CD4-positive, alpha-beta memory T cell (primary cell): ENCODE data around the gene GMDS. TPM values are rescaled to one million over a fixed set of nuclear protein-coding genes. Genes with fewer than 3 reads are reported as not detected.

Experiments
- CTCF ChIA-PET: fragments of 350-600 bp; sonication (Branson Sonifier 250); formaldehyde crosslinking; loops from one replicate; lab custom pipeline; 2021; ENCODE audit warnings: inconsistent platforms; ENCODE audit not compliant: partially characterized antibody; lab: Charles Lee
- POLR2A ChIA-PET: fragments of 350-600 bp; sonication (Branson Sonifier 250); formaldehyde crosslinking; loops from one replicate; lab custom pipeline; 2021; ENCODE audit not compliant: partially characterized antibody; lab: Charles Lee
- DNase-seq, 5 donors: peaks; one replicate each; pipeline versions ENCODE4 v3.0.0 to v3.0.0-alpha.2; 2020 to 2022; ENCODE audit warnings: mixed read lengths in 1 of 5
- H3K27ac ChIP-seq: one replicate; pipeline ENCODE4 v1.7.0; 2013; ENCODE audit warnings: low read depth, low read length
- H3K27me3 ChIP-seq: 2 replicates; pipeline ENCODE4 v1.7.0; 2013; ENCODE audit warnings: mild to moderate bottlenecking, low read length, moderate library complexity; ENCODE audit not compliant: insufficient read depth
- H3K36me3 ChIP-seq: 2 replicates; pipeline ENCODE4 v1.7.0; 2013; ENCODE audit warnings: mild to moderate bottlenecking, low read length, moderate library complexity; ENCODE audit not compliant: insufficient read depth
- H3K4me1 ChIP-seq: 2 replicates; pipeline ENCODE4 v1.7.0; 2013; ENCODE audit warnings: mild to moderate bottlenecking, low read length, moderate library complexity; ENCODE audit not compliant: insufficient read depth
- H3K4me3 ChIP-seq, 2 donors: one replicate each; pipeline ENCODE4 v1.7.0; 2013; ENCODE audit warnings: low read length in 2 of 2, mild to moderate bottlenecking in 1 of 2
- H3K9me3 ChIP-seq, 2 donors: one replicate each; pipeline ENCODE4 v1.7.0; 2013; ENCODE audit warnings: low read length in 2 of 2, control low read depth in 1 of 2; ENCODE audit not compliant: control insufficient read depth in 1 of 2
- H3K27ac Mint-ChIP-seq, 7 donors: one replicate each; pipeline ENCODE4 v1.8.0; 2020 to 2021; ENCODE audit warnings: mixed read lengths in 7 of 7, mild to moderate bottlenecking in 6 of 7, inconsistent platforms in 3 of 7, moderate library complexity in 3 of 7
- H3K27me3 Mint-ChIP-seq, 2 donors: one replicate each; pipeline ENCODE4 v1.8.0; 2020 to 2021; ENCODE audit warnings: mixed read lengths in 2 of 2
- H3K36me3 Mint-ChIP-seq, 2 donors: one replicate each; pipeline ENCODE4 v1.8.0; 2020 to 2021; ENCODE audit warnings: mixed read lengths in 2 of 2, inconsistent platforms in 1 of 2, mild to moderate bottlenecking in 1 of 2
- H3K4me1 Mint-ChIP-seq, 4 donors: one replicate each; pipeline ENCODE4 v1.8.0; 2020 to 2021; ENCODE audit warnings: mixed read lengths in 4 of 4, mild to moderate bottlenecking in 1 of 4
- H3K4me3 Mint-ChIP-seq, 8 donors: one replicate each; pipeline ENCODE4 v1.8.0; 2020 to 2021; ENCODE audit warnings: mixed read lengths in 8 of 8, mild to moderate bottlenecking in 7 of 8, moderate library complexity in 6 of 8, inconsistent platforms in 3 of 8
- H3K9me3 Mint-ChIP-seq, 8 donors: one replicate each; pipeline ENCODE4 v1.8.0; 2020 to 2021; ENCODE audit warnings: mixed read lengths in 8 of 8, mild to moderate bottlenecking in 5 of 8, inconsistent platforms in 3 of 8, moderate library complexity in 1 of 8
- intact Hi-C: fragments of 100-400 bp; cut with micrococcal nuclease; formaldehyde crosslinking; loops from one replicate; pipeline ENCODE4 v1.15.1; 2023
- polyA plus RNA-seq, 2 donors: library from polyadenylated mRNA; unstranded; fragments of 300-500 nt; fragmentation: Illumina TruSeq; gene quantifications; one replicate each; pipeline ENCODE4 v1.2.3, GENCODE V29; 2021
- total RNA-seq, 2 experiments: library from RNA; stranded (reverse); gene quantifications; one replicate each; pipeline ENCODE4 v1.2.3, GENCODE V29; 2021

The GMDS gene
- total and polyA plus RNA-seq, 4 experiments from 2014 or later, result 12.1 to 24.0 (median 15.2) TPM

- Mint-ChIP-seq H3K9me3 (peaks cover 0 to 5% (median 0%) of the 10 kb centered on the region in 8 donors), H3K27ac (no peak overlapping the region), H3K36me3 (peaks cover 0 to 4% of the 10 kb centered on the region in 2 donors), H3K4me1 (peaks cover 28 to 68% (median 41%) of the 10 kb centered on the region in 4 donors), H3K27me3 (peaks cover 52 to 55% of the 10 kb centered on the region in 2 donors), H3K4me3 (peak overlapping the region in 7 of 8 donors; percentile 42 to 77 (median 67))
- DNase-seq, result no peak
- Histone ChIP-seq H3K27ac (no peak overlapping the region), H3K4me3 (no peak overlapping the region), H3K4me1 (peaks cover 62% of the 10 kb centered on the region), H3K9me3 (no peaks in the 10 kb centered on the region), H3K27me3 (peaks cover 67% of the 10 kb centered on the region), H3K36me3 (no peaks in the 10 kb centered on the region)
- intact Hi-C loops, result no loop called here
- POLR2A ChIA-PET, result no interaction called here
- CTCF ChIA-PET, result interaction anchor here (1.3 to 3.8 kb wide), 3 partner anchors 13 to 1025 kb away, joined by 3 to 36 read pairs (median 9); no protein-coding TSS in a partner anchor
These were observed 636.3 kb downstream of the GMDS start for GRCh38 chr6:1609041-1609647.

GRCh38 chr6:1608222-1609040 is 637.0 kb downstream of the GMDS start:
- no peak overlapping the region for H3K27ac ChIP-seq
- H3K36me3 ChIP-seq, result no peaks in the 10 kb centered on the region
- peak overlapping the region in 1 of 7 donors; percentile 10 for H3K27ac Mint-ChIP-seq
- peaks cover 69% of the 10 kb centered on the region for H3K27me3 ChIP-seq
- peaks cover 56% of the 10 kb centered on the region for H3K4me1 ChIP-seq
- peaks cover 0 to 5% (median 0%) of the 10 kb centered on the region in 8 donors for H3K9me3 Mint-ChIP-seq
- peak in 1 of 5 donors; percentile 5 for DNase-seq
- peak overlapping the region; percentile 59 to 75 (median 68) for H3K4me3 Mint-ChIP-seq
- H3K9me3 ChIP-seq, result no peaks in the 10 kb centered on the region
- H3K36me3 Mint-ChIP-seq, result peaks cover 0 to 4% of the 10 kb centered on the region in 2 donors
- POLR2A ChIA-PET, result no interaction called here
- H3K27me3 Mint-ChIP-seq, result peaks cover 53 to 56% of the 10 kb centered on the region in 2 donors
- peaks cover 28 to 68% (median 38%) of the 10 kb centered on the region in 4 donors for H3K4me1 Mint-ChIP-seq
- no peak overlapping the region for H3K4me3 ChIP-seq
- CTCF ChIA-PET, result interaction anchor here (0.9 to 4.4 kb wide), 5 partner anchors 11 to 1026 kb away, joined by 3 to 36 read pairs (median 15); no protein-coding TSS in a partner anchor
- intact Hi-C loops, result no loop called here

GRCh38 chr6:1607516-1608221 is 637.7 kb downstream of the GMDS start:
- no peaks in the 10 kb centered on the region for H3K36me3 ChIP-seq
- Mint-ChIP-seq H3K4me1 (peaks cover 26 to 61% (median 38%) of the 10 kb centered on the region in 4 donors), H3K4me3 (peak overlapping the region; percentile 33 to 78 (median 66)), H3K9me3 (peaks cover 0 to 7% (median 0%) of the 10 kb centered on the region in 8 donors), H3K27me3 (peaks cover 56% of the 10 kb centered on the region in 2 donors), H3K36me3 (peaks cover 0 to 4% of the 10 kb centered on the region in 2 donors), H3K27ac (peak overlapping the region in 1 of 7 donors; percentile 10)
- POLR2A ChIA-PET, result interaction anchor here (2.4 kb wide), 1 partner anchor 1027 kb away, joined by 7 read pairs; no protein-coding TSS in a partner anchor
- peaks cover 67% of the 10 kb centered on the region for H3K27me3 ChIP-seq
- DNase-seq, result peak in 1 of 5 donors; percentile 16
- H3K27ac ChIP-seq, result no peak overlapping the region
- H3K4me3 ChIP-seq, result no peak overlapping the region
- no peaks in the 10 kb centered on the region for H3K9me3 ChIP-seq
- intact Hi-C loops, result no loop called here
- peaks cover 55% of the 10 kb centered on the region for H3K4me1 ChIP-seq
- CTCF ChIA-PET, result interaction anchor here (0.7 to 4.4 kb wide), 12 partner anchors 10 to 1143 kb away, joined by 3 to 36 read pairs (median 5); partner anchors contain the start of gene MYLK4

- ChIA-PET CTCF (interaction anchor here (0.7 to 4.4 kb wide), 13 partner anchors 10 to 1143 kb away, joined by 3 to 36 read pairs (median 5); partner anchors contain the start of gene MYLK4), POLR2A (interaction anchor here (2.4 kb wide), 1 partner anchor 1027 kb away, joined by 7 read pairs; no protein-coding TSS in a partner anchor)
- Mint-ChIP-seq H3K9me3 (peaks cover 0 to 5% (median 0%) of the 10 kb centered on the region in 8 donors), H3K36me3 (no peaks in the 10 kb centered on the region), H3K27ac (peak overlapping the region in 1 of 7 donors; percentile 10), H3K4me3 (peak overlapping the region; percentile 21 to 81 (median 50)), H3K27me3 (peaks cover 56 to 59% of the 10 kb centered on the region in 2 donors), H3K4me1 (peaks cover 24 to 54% (median 33%) of the 10 kb centered on the region in 4 donors)
- Histone ChIP-seq H3K4me3 (no peak overlapping the region), H3K36me3 (no peaks in the 10 kb centered on the region), H3K27ac (no peak overlapping the region), H3K27me3 (peaks cover 67% of the 10 kb centered on the region), H3K9me3 (no peaks in the 10 kb centered on the region), H3K4me1 (peaks cover 48% of the 10 kb centered on the region)
- intact Hi-C loops, result no loop called here
- DNase-seq, result no peak
These were observed 638.5 kb downstream of the GMDS start for GRCh38 chr6:1606780-1607515.

- Histone ChIP-seq H3K27me3 (peaks cover 65% of the 10 kb centered on the region), H3K4me3 (no peak overlapping the region), H3K9me3 (no peaks in the 10 kb centered on the region), H3K36me3 (no peaks in the 10 kb centered on the region), H3K27ac (no peak overlapping the region), H3K4me1 (peaks cover 44% of the 10 kb centered on the region)
- intact Hi-C loops, result loop anchor here (1.0 kb wide), 1 partner anchor 1028 kb away; no protein-coding TSS in a partner anchor
- H3K9me3 Mint-ChIP-seq, result peaks cover 0 to 5% (median 0%) of the 10 kb centered on the region in 8 donors
- H3K27ac Mint-ChIP-seq, result peak overlapping the region in 2 of 7 donors; percentile 1 to 64
- ChIA-PET POLR2A (interaction anchor here (2.4 kb wide), 1 partner anchor 1028 kb away, joined by 7 read pairs; no protein-coding TSS in a partner anchor), CTCF (interaction anchor here (0.8 to 4.4 kb wide), 12 partner anchors 8 to 1144 kb away, joined by 3 to 36 read pairs (median 5); partner anchors contain the start of gene MYLK4)
- H3K36me3 Mint-ChIP-seq, result no peaks in the 10 kb centered on the region
- H3K27me3 Mint-ChIP-seq, result peaks cover 57 to 61% of the 10 kb centered on the region in 2 donors
- DNase-seq, result peak in 1 of 5 donors; percentile 16
- H3K4me1 Mint-ChIP-seq, result peaks cover 22 to 51% (median 31%) of the 10 kb centered on the region in 4 donors
- peak overlapping the region in 6 of 8 donors; percentile 41 to 84 (median 70) for H3K4me3 Mint-ChIP-seq
These were observed 639.3 kb downstream of the GMDS start for GRCh38 chr6:1605893-1606779.
